ENCODE results near the gene ABLIM2. TPM values are rescaled to one million over a fixed set of nuclear protein-coding genes. Genes with fewer than 3 reads are reported as not detected.

The ABLIM2 gene
- total and polyA plus RNA-seq, 2 of the 4 experiments (the other 2 are of a cell fraction): under 0.01 to 0.10 TPM

GRCh38 chr4:7966281-7967062 lies 192.1 kb downstream of the ABLIM2 start (continued):
- no peak for TF ChIP-seq CHD1 (IDR thresholded peaks at IDR 0.05; ENCODE audit: low read depth, low read length)

- H4K91ac ChIP-seq (ENCODE audit: insufficient read depth, low read depth, low read length): no peak overlapping the region; the same call in 1 of the 2 replicates
- peaks cover 2% of the 10 kb centered on the region; the same call in 1 of the 2 replicates for H3K27me3 ChIP-seq (ENCODE audit: control insufficient read depth, insufficient read depth, low read length)
- no peaks in the 10 kb centered on the region for H3K36me3 ChIP-seq (ENCODE audit: control insufficient read depth, insufficient read depth, low read length)
- CTCF ChIA-PET: no interaction called here
- no peaks in the 10 kb centered on the region for H3K9me3 ChIP-seq (ENCODE audit: control insufficient read depth, insufficient read depth, low read length)
- intact Hi-C loops (cut with micrococcal nuclease): no loop called here
- H3K4ac ChIP-seq (ENCODE audit: low read depth, low read length): peak overlapping the region; percentile 6; the same call in 1 of the 2 replicates
- no peaks in the 10 kb centered on the region; the same call in 1 of the 2 replicates for H4K20me1 ChIP-seq (ENCODE audit: insufficient read depth, low read length)
- no peak overlapping the region for H3K23ac ChIP-seq (ENCODE audit: low read depth, low read length)
- H3K9me1 ChIP-seq (ENCODE audit: insufficient read depth, low read length): peaks cover 19% of the 10 kb centered on the region
- H2BK20ac ChIP-seq (ENCODE audit: low read depth, low read length): no peak overlapping the region
- no peak overlapping the region for H2BK5ac ChIP-seq (ENCODE audit: low read depth, low read length, poor library complexity, severe bottlenecking)
- no peak overlapping the region for H3K4me2 ChIP-seq (ENCODE audit: low read depth, low read length)
- H4K8ac ChIP-seq (ENCODE audit: low read depth in 2 of 2, low read length in 2 of 2): no peak overlapping the region
- no TSS peak for BruUV-seq (replicated peaks)
- dilution Hi-C loops (cut with HindIII; ENCODE audit: low sequenced_read_pairs, unreplicated experiment): no loop called here
- POLR2A ChIA-PET (ENCODE audit: unreplicated experiment): no interaction called here
- peaks cover 25% of the 10 kb centered on the region for H3K4me1 ChIP-seq (ENCODE audit: control insufficient read depth, insufficient read depth, low read length)
- WGBS, 2 experiments (ENCODE audit: extremely low coverage in 2 of 2, insufficient read length in 1 of 2): 49% methylated on average over 9 of the region's 23 CpGs; no CpG with 5 or more reads in 1 of the 2 experiments
- no peak overlapping the region for H2AK9ac ChIP-seq (replicated peaks; ENCODE audit: low read depth, low read length, poor library complexity)
- in situ Hi-C loops (cut with MboI; ENCODE audit: low sequenced_read_pairs): no loop called here
- no peak overlapping the region for H3K56ac ChIP-seq (ENCODE audit: extremely low read depth, insufficient read depth, low read length)
- no peak overlapping the region for H3K27ac ChIP-seq (ENCODE audit: insufficient read depth, low read length)
- peak; percentile 71 for DNase-seq
- H3K9ac ChIP-seq (ENCODE audit: low read depth, low read length): no peak overlapping the region
- H3K14ac ChIP-seq (replicated peaks; ENCODE audit: low read depth, low read length): no peak overlapping the region; the same call in 1 of the 2 replicates
- TF ChIP-seq SMC3 (IDR thresholded peaks at IDR 0.05; ENCODE audit: low read depth, low read length): no peak
- peak; percentile 99 for TF ChIP-seq CEBPB (IDR thresholded peaks at IDR 0.05; ENCODE audit: low read depth, low read length)
- TF ChIP-seq NFE2L2 (IDR thresholded peaks at IDR 0.05; ENCODE audit: low read depth, low read length): peak; percentile 51; the same call in 1 of the 2 replicates
- TF ChIP-seq BHLHE40 (IDR thresholded peaks at IDR 0.05; ENCODE audit: low read depth, low read length): peak; percentile 61
- peak; percentile 33; the same call in 1 of the 2 replicates for TF ChIP-seq MAZ (IDR thresholded peaks at IDR 0.05; ENCODE audit: borderline replicate concordance, low read depth, low read length)
- TF ChIP-seq FOS (IDR thresholded peaks at IDR 0.05; ENCODE audit: low read depth, low read length): no peak
- peak overlapping the region; percentile 64 for H2AK5ac ChIP-seq (ENCODE audit: low read depth, low read length)
- no peak overlapping the region; the same call in 2 of the 3 replicates for H2BK15ac ChIP-seq (ENCODE audit: low read depth, low read length)
- no peak overlapping the region for H4K5ac ChIP-seq (ENCODE audit: low read depth, low read length)
- no peak overlapping the region for H3K18ac ChIP-seq (ENCODE audit: low read depth, low read length)
- H3K79me1 ChIP-seq (ENCODE audit: low read depth in 1 of 2, low read length in 2 of 2): peaks cover 0 to 5% of the 10 kb centered on the region in 2 experiments; a peak in 2 of 4 replicates
- H2BK120ac ChIP-seq (ENCODE audit: low read depth, low read length): 0 out of 2 replicates have a peak overlapping the region, but pooled peaks have one; percentile 30
- peak overlapping the region; percentile 71 for H2AFZ ChIP-seq (replicated peaks; ENCODE audit: low read length, poor library complexity)
- ATAC-seq (ENCODE audit: low read depth): no peak
- no peak overlapping the region for H3K4me3 ChIP-seq (ENCODE audit: insufficient read depth, low read depth, low read length)
Measured at GRCh38 chr4:7964890-7965662, 193.5 kb downstream of the ABLIM2 start.
